Stimulated activated CD4-positive, alpha-beta T cell treated with anti-CD3 and anti-CD28 coated beads, Interleukin-2, amount 100 ng/mL, for 48 hours (primary cell): ENCODE results near the gene EPS15.
"Not testable (repeated sequence)": the region's sequence is repeated elsewhere in the genome, so short reads cannot be mapped to it uniquely, and the experiment has no call there.

Experiments used
- DNase-seq, 2 donors: peaks; one replicate each; pipeline ENCODE4 v3.0.0-alpha.2; 2020

The EPS15 gene

DNA sequence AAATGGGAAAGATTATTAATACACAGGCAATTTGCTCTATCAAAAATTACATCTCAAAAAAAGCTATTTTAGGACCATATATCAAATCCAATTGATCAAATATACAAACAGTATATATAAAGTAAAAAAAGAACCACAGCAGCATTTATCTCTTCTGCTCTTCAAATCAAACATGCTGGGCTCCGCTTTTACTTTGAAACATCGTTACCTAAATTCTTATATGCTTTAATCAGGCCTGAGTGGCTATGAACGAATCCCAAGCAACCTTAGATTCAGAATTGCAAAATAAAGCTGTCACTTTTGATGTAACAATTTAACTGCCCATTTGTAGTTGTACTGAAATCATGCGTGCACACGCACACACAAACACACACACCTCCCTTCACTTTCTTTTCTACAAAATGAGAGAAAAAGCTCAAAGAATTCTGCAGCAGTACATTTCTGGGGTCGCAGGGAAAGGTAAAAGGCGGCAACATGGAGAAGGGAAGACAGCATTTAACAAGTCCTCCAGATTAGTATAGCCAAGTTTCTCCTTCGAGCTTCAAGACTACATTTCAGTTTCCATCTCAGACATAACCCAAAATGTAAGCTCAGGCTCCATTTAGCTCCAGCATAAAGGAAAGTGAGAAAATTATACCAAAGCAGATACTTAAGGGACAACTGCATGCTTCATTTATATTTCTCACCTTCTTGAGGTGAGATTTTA, 96.5 kb downstream of the EPS15 start:
- DNase-seq, result no peak

DNA sequence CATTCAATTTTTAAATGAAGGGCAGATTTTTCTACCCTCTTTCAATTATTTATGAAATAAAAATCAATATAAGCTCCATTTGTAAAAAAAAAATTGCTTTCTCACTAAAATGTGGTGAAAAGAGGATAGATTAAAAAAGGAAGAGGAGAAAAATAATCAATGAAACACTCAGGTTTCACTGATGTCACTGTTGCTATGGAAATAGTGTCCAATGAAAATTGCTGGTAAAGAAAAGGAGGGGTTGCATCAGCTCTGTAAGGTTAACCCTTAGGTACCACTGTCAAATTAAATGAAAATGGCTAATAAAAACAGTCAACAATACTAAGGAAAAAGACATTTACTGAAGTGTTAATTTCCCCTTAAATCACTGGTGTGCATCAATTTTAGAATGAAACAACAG, 97.1 kb downstream of the EPS15 start:
- DNase-seq, result no peak

DNA sequence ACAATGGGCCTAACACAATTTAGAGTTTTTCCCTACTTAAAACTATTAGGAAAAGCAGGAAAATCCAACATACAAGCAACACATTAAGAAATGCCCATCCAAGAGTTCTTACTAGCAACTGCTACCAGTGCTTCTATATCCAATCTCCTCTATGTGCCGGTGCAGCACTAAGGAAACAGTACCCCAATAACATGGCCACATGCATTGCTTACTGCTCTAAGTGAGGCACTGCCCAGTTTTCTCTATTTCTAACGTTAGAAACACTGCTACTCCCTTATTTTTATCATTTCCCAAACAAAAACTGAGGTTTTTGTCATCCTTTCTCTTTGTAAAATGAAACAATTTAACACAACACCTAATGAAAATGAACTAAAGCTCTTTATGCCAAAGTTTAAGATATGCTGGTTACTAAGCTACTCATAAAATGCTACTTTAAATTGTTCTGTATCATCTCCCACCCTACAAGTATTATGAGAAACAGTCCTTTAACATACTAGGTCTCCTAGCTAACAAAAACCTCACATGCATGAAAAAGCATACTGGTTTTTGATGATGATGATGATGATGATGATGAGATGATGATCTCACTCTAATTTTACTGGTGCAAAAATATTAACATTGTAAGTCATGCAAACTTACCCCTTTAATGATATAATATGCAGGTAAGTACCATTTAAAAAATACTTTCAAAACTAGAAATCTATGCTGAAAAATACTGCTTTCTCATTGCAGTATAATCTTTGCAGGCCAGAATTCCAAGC, 98.0 kb downstream of the EPS15 start:
- no peak for DNase-seq

DNA sequence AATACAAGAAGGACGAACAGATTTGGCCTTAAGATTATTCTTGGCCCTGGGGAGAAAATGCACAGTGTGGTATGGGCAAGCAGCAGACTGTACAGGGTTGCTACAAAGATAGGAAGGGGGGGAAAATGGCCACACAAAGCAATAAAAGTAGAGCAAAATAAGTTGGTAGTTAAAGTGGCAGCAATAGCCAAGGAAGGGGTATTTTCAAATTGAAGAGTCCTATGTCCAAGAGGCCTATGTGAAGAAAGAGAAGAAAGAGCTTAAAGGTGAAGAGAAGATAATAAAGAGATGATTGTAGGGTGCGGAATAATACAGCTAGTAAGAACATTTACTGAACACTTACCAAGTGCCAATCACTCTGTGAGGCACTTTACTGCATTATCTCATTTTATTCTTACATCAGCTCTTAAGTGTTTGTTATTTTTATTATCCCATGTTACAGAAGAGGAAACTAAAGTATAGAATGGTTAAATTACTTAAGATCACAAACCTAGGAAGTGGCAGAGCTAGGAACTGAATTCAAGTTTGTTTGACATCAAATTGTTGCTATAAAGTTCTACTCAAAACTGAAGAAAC, 100.6 kb downstream of the EPS15 start:
- no peak for DNase-seq

DNA sequence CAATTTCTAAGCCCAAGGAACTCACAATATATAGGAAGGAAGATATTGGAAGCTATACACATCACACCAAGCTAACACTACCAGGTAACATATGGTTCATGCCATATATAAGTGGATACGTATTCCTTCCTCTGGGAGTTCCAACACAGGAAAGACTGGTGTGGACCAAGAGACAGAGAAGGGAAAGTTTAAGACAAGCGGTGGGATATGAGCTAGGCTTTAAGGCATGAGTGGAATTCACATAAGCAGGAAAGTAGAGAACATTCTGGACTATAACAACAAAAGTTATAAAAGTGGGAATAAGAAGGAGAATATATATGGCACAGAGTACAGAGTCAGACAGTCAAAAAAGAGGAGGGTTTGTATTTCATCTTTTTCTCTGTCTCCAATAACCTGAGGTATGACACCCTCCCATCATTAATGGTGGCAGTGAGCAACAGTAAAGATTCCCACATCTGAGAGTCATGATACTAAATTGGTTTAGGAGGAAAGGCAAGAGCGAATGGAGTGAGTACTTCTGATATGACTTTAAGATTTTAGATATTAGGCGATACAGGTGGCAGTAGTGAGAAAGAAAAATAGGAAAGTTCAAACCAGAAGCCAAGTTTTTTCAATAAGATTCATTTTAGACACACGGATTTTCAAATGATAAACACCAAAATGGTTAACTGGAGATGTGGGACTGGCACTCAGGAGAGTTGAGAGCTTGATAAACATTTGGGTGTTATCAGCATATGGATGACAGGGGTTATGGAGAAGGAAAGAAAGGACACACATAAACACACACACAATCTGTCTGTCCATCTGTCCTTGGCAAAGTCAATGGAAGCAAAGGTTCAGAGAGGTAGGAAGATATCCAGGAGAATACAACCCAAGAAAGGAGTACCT, 101.3 kb downstream of the EPS15 start:
- no peak for DNase-seq

DNA sequence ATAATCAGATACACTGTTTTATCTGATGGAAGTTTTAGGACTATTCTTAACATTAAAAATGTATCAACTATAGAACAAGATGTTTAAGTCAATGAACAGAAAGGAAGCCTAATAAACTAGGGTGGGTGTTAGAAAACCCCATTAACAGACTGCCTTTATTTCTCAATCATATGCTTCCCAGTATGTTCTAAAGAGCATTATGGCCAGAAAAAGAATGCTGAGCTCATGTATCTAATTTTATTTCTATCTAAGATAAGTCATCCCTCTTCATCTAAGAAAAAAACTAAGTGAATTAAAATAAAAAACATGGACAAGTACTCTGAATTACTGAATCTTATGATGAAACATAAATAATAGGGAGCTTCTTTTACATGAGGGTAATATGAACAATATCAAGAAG, 102.2 kb downstream of the EPS15 start:
- no peak for DNase-seq

DNA sequence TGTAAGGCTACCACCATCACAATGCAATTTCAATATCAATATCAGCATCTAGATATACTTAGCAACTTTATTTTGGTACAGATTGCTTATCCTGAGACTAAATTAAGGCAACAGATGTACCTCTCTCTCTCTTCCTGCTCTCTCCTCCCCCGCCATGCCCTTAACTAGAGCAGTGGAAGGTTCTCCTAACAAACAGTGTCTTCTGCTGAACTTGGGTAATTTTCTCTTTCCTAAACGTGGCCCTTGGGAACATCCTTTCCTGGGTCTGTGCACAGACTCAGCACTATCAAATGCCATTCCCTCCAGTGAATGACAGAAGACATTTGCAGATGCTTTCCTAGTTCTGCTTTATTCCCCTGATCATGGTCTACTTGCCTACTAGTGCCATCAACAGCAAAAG, 103.1 kb downstream of the EPS15 start:
- DNase-seq, result no peak

DNA sequence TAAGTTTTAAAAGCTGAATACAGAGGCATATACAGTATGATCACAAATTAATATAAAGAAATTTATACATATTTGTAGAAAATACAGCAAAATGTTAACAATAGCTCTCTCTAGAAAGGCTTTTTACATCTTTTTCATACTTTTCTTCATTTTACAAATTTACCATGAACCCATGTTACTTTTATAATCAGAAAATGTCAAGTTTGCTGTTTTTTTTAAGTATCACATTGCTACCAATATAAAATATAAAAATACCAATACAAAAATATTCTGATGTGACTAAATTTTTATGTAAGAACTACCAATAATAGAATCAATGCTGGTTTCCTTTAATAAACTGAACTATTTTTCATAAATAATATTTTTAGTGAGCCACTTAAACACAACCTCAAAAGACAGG, 104.3 kb downstream of the EPS15 start:
- no peak for DNase-seq

DNA sequence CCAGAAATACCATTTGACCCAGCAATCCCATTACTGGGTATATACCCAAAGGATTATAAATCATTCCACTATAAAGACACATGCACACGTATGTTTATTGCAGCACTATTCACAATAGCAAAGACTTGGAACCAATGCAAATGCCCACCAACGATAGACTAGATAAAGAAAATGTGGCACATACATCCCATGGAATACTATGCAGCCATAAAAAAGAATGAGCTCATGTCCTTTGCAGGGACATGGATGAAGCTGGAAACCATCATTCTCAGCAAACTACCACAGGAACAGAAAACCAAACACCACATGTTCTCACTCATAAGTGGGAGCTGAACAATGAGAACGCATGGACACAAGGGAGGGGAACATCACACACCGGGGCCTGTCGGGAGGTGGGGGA, 107.2 kb downstream of the EPS15 start:
- DNase-seq, result not testable (repeated sequence)

DNA sequence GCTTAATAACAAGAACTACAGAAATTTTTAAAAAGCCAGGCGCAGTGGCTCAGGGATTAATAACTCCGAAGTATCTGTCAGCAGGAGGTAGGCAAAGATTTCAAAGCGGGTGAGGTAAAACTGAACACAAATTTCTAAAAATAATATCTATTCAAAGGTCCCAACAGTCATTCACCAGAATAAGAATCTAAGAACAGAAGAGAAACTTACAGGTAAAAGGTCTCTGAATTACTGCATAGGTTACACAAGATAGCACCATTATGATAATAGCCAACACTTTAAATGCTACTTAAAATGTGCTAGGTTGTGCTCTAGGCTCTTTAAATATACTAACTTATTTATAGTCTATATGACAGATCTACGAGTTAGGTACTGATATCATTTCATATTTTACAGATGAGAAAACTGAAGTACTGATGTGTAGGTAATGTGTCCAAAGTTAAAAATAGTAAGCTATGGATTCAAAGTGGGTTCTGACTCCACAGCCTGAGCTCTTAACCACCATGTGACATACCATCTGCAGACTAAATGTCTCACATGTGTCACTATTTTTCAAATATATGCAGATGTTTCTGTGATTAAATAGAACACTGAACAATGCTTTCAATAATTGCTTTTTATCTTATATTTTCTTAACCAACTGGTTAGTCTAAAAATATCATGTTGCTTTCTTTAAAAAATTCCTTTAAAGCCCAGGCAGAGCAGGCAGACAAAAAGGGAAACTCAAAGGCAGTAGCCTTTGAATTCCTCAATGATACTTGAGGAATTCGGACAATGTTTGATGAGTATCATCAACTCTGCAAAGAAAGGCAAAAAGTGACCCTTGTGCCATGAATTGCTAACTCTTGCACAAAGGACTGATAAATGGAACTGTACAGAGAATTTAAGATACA, 108.3 kb downstream of the EPS15 start:
- DNase-seq, result no peak

DNA sequence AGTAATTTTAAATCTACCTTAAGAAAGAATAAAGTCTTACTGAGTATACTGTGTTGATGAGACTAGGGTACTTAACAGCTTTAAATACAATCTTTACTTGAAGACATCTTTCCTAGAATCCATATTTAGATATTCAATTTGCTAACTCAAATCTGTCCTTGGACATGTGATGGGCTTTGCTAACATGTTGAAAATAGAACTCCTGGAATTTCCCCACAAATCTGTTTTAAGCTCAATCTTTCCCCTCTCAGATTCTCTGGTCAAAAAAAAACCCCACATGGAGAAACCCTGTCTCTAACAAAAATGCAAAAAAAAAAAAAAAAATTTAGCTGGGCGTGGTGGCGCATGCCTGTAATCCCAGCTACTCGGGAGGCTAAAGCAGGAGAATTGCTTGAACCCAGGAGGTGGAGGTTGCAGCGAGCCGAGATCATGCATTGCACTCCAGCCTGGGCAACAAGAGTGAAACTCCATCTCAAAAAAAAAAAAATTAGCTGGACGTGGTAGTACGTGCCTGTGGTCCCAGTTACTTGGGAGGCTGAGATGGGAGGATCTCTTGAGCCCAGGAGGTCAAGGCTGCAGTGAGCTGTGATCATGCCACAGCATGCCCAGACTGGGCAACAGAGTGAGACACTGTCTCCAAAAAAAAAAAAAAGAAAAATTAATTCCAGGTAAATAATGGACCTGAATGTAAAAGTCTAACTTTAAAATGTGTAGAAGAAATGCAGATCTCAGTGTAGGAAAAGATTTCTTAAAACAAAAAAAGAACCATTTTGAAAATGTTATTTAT, 109.1 kb downstream of the EPS15 start:
- not testable (repeated sequence) for DNase-seq

DNA sequence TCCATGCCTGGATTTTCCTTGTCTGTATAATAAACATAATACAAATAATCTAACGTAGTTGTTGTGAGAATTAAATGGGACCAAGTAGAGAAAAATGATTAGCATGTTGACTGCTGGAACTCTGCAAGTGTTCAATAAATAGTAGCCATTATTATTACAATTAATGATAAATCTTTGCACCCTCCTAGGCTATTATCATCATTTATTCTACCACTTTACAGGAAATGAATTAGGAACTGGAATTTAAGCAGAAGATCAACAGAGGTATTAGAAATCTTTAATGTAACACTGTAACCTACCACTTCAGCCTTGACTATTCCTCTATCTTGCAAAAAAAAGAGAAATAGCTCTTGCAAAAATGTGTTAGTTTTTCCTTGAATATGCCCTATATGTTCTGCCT, 126.8 kb downstream of the EPS15 start:
- no peak for DNase-seq

DNA sequence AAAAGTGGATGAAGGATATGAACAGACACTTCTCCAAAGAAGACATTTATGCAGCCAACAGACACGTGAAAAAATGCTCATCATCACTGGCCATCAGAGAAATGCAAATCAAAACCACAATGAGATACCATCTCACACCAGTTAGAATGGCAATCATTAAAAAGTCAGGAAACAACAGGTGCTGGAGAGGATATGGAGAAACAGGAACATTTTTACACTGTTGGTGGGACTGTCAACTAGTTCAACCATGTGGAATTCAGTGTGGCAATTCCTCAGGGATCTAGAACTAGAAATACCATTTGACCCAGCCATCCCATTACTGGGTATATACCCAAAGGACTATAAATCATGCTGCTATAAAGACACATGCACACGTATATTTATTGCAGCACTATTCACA, 128.4 kb downstream of the EPS15 start:
- DNase-seq, result not testable (repeated sequence)

DNA sequence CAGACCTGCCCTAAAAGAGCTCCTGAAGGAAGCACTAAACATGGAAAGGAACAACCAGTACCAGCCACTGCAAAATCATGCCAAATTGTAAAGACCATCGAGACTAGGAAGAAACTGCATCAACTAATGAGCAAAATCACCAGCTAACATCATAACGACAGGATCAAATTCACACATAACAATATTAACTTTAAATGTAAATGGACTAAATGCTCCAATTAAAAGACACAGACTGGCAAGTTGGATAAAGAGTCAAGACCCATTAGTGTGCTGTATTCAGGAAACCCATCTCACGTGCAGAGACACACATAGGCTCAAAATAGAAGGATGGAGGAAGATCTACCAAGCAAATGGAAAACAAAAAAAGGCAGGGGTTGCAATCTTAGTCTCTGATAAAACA, 131.8 kb downstream of the EPS15 start:
- DNase-seq, result not testable (repeated sequence)

DNA sequence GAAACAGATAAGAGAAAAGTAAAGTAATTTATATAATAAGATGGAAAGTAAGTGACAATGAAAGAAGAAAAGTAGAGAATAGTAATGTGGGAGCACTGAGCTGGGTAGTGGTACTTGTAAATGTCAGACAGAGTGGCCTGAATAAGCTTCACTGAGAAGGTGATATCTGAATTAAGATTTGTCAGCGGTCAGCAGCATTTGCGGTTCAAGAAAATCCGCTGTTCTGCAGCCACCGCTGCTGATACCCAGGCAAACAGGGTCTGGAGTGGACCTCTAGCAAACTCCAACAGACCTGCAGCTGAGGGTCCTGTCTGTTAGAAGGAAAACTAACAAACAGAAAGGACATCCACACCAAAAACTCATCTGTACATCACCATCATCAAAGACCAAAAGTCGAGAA, 132.8 kb downstream of the EPS15 start:
- DNase-seq, result not testable (repeated sequence)

DNA sequence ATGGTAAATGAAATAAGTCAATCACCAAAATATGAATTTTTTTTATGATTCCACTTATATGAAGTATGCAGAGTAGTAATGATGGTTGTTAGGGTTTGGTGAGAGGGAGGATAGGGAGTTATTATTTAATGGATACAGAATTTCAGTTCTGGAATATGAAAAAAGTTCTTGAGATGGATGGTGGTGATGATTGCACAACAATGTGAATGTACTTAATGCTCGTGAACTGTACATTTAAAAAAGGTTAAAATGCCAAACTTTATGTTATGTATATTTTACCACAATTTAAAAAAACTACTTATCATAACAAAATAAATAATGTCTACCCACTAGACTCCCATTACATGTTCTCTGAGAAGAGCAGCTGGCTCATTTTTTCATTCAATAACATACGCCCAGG, 133.3 kb downstream of the EPS15 start:
- no peak for DNase-seq

DNA sequence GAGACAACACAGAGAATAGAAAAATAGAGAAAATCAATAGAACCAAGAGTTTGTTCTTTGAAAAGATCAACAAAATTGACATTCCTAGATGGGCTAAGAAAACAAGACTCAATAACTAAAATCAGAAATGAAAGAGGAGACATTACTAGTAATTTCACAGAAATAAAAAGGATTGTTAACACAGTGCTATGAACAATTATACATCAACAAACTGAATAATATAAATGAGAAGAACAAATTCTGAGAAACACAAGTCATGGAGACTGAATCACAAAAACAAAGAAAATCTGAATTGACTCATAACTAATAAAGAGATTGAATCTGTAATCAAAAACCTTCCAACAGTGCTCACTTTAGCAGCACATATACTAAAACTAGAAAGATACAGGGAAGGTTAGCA, 137.1 kb downstream of the EPS15 start:
- no peak for DNase-seq

DNA sequence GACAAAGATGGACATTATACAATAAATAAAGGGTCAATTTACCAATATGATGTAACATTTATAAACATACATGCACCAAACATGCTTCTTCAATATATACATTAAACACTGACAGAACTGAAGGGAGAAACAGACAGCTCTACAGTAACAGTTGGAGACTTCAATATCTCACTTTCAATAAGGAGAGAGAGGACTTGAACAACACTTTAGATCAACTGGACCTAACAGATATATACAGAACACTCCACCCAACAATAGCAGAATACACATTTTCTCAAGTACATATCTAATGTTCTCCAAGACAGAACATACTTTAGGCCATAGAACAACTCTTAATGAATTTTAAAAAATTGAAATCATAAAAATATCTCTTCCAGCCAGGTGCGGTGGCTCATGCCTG, 138.1 kb downstream of the EPS15 start:
- no peak for DNase-seq

DNA sequence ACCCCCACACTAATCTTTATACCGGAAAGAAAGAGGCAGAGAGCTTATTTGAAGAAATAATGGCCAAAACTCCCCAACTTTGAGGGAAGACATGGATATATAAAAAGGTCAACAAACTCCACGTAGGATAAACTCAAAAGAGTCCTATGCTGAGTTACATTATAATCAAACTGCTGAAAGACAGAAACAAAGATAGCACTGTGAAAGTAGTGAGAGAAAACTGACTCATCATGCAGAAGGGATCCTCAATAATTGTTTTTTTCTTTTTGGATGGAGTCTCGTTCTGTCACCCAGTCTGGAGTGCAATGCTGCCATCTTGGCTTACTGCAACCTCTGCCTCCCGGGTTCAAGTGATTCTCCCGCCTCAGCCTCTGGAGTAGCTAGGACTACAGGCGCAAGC, 140.2 kb downstream of the EPS15 start:
- no peak for DNase-seq

DNA sequence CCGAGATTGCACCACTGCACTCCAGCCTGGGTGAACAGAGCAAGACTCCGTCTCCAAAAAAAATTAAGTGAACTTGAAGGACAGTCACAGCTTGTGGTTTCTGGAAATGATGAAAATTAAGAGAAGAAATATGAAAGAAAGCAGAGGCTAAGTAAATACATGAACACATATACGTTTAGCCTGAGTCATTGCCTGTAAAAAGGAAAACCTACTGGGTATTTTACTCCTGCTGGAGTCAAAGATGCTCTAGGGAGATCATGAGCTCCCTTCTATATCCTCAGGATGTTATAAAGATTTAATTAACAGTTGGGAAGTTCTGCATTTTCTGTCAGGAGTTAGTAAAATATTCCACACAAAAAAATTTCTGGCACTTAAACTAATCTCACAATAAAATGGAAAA, 145.2 kb downstream of the EPS15 start:
- DNase-seq, result no peak

DNA sequence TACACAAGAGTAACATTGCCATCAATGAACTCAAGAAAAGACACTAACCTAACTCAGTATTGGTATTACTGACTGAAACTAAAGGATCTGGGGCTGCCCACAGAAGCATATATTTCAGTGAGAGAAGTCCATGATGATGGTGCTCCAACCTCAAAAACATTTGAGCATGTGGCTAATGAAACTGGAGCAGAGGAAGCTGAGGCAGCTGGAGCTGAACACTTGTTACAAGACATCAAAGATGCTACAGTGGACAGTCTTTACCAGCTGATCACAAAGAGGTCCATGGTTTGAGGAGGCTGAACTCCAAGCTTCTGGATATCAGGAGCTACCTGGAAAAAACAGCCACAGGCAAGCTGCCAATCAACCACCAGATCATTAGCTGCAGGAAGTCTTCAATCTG, 146.5 kb downstream of the EPS15 start:
- DNase-seq, result no peak
